Immature natural killer cell (primary cell): ENCODE results near the gene FOXN1. TPM values are rescaled to one million over a fixed set of nuclear protein-coding genes. Genes with fewer than 3 reads are reported as not detected.

Experiments
- DNase-seq, 3 donors: peaks; one replicate each; pipeline ENCODE4 v3.0.0; 2022; ENCODE audit warnings: mixed read lengths in 1 of 3
- H3K27ac Mint-ChIP-seq, 6 donors: one replicate each; pipeline ENCODE4 v1.8.0; 2020; ENCODE audit warnings: mixed read lengths in 6 of 6, mild to moderate bottlenecking in 5 of 6, inconsistent platforms in 4 of 6, moderate library complexity in 3 of 6
- H3K27me3 Mint-ChIP-seq, 3 donors: one replicate each; pipeline ENCODE4 v1.8.0; 2020 to 2021; ENCODE audit warnings: low read depth in 3 of 3, mild to moderate bottlenecking in 3 of 3, mixed read lengths in 3 of 3, moderate library complexity in 3 of 3, inconsistent platforms in 1 of 3
- H3K36me3 Mint-ChIP-seq, 3 donors: one replicate each; pipeline ENCODE4 v1.8.0; 2020; ENCODE audit warnings: mixed read lengths in 3 of 3, inconsistent platforms in 2 of 3, mild to moderate bottlenecking in 2 of 3
- H3K4me1 Mint-ChIP-seq, 2 donors: one replicate each; pipeline ENCODE4 v1.8.0; 2020; ENCODE audit warnings: inconsistent platforms in 2 of 2, mild to moderate bottlenecking in 2 of 2, mixed read lengths in 2 of 2, moderate library complexity in 1 of 2
- H3K4me3 Mint-ChIP-seq, 5 donors: one replicate each; pipeline ENCODE4 v1.8.0; 2020; ENCODE audit warnings: mild to moderate bottlenecking in 5 of 5, mixed read lengths in 5 of 5, inconsistent platforms in 3 of 5, moderate library complexity in 3 of 5
- H3K9me3 Mint-ChIP-seq, 6 donors: one replicate each; pipeline ENCODE4 v1.8.0; 2020; ENCODE audit warnings: mild to moderate bottlenecking in 6 of 6, mixed read lengths in 6 of 6, inconsistent platforms in 4 of 6, moderate library complexity in 3 of 6
- polyA plus RNA-seq, 3 donors: library from polyadenylated mRNA; unstranded; fragments of 300-500 nt; fragmentation: Illumina TruSeq; gene quantifications; one replicate each; pipeline ENCODE4 v1.2.3, GENCODE V29; 2021

FOXN1 gene
- polyA plus RNA-seq, 3 donors from 2014 or later, result not detected

- no peak overlapping the region for H3K27ac Mint-ChIP-seq
- H3K9me3 Mint-ChIP-seq, result no peaks in the 10 kb centered on the region
- H3K27me3 Mint-ChIP-seq, result peaks cover 0 to 7% (median 2%) of the 10 kb centered on the region in 3 donors
- peaks cover 0 to 6% of the 10 kb centered on the region in 2 donors for H3K4me1 Mint-ChIP-seq
- DNase-seq, result no peak
- H3K4me3 Mint-ChIP-seq, result no peak overlapping the region
- no peaks in the 10 kb centered on the region for H3K36me3 Mint-ChIP-seq
These were observed 34.4 kb upstream of the FOXN1 start for GRCh38 chr17:28471531-28472342.

GRCh38 chr17:28472871-28473497 lies 33.2 kb upstream of the FOXN1 start:
- H3K27ac Mint-ChIP-seq, result no peak overlapping the region
- no peak overlapping the region for H3K4me3 Mint-ChIP-seq
- no peaks in the 10 kb centered on the region for H3K9me3 Mint-ChIP-seq
- peaks cover 0 to 4% (median 2%) of the 10 kb centered on the region in 3 donors for H3K27me3 Mint-ChIP-seq
- no peak for DNase-seq
- peaks cover 0 to 6% of the 10 kb centered on the region in 2 donors for H3K4me1 Mint-ChIP-seq
- no peaks in the 10 kb centered on the region for H3K36me3 Mint-ChIP-seq

GRCh38 chr17:28473542-28473941 lies 32.6 kb upstream of the FOXN1 start, which contains the start of gene SLC13A2:
Gene SLC13A2 (plus strand): TSS chr17:28473644. CDS start chr17:28473713, 69 bp downstream.
- Mint-ChIP-seq H3K27me3 (peaks cover 0 to 5% (median 4%) of the 10 kb centered on the region in 3 donors), H3K27ac (no peak within 1 kb of the TSS), H3K4me3 (no peak within 1 kb of the TSS), H3K9me3 (no peaks in the 10 kb centered on the region), H3K4me1 (peaks cover 0 to 6% of the 10 kb centered on the region in 2 donors), H3K36me3 (no peaks in the 10 kb centered on the region)
- no peak for DNase-seq

DNA sequence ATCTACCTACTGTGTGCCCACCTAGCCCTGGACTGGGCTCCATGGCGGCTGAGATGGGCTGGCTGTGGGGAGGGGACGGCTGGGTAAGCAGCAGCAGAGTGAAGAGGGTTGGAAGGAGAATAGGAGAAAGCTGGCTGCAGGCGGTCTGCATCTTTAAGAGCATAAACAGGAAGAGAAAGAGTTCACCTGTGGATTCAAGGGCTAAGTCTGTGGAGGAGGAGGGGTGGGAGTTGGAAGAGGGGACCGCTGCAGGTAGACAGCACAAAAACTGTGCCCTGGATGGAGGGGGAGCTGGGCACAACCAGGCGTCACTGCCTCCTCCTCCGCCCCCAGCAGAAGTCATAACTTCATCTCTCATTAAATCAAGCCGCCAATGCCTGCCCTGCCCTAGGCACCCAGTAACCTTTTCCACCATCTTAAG lies 32.0 kb upstream of the FOXN1 start:
- Mint-ChIP-seq H3K4me1 (peaks cover 0 to 6% of the 10 kb centered on the region in 2 donors), H3K27ac (no peak overlapping the region), H3K4me3 (no peak overlapping the region)

DNA sequence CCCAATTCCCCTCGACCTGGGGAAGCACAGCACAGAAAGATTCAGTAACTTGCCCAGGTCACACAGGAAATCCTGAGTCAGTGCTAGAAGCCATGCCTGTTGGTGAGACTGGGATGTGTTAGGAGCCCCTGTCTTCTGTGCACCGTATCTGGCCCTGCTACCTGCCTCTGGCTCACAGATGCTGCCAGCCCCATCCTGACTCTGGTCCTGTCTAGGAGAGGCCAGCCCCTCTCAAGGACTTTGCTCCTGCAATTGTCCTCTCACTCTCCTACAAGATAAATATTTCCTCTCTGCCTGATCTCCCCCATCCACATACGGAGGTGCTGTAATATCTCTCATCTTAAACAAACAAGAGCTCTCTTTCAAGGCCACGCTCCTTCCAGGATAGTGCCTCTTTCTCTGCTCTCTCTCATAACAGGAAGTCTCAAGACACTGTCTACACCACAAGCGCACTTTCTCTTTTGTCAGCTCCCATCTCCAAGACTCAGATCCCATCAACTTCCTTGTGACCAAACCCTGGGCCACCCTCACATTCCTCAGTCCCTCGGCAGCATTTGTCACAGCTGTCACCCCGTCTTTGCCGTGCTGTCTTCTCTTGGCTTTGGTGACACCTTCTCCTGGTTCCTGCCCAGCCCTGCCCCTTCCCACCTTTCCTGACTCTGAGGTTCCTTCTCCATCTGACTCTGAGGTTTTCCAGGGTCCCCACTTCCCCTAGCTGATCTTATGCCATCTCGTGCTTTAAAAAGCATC lies 30.8 kb upstream of the FOXN1 start:
- H3K4me3 Mint-ChIP-seq, result no peak overlapping the region
- H3K27ac Mint-ChIP-seq, result no peak overlapping the region

More for the DNA sequence above, 32.0 kb upstream of the FOXN1 start:
- Mint-ChIP-seq H3K27me3 (peaks cover 0 to 5% (median 4%) of the 10 kb centered on the region in 3 donors), H3K36me3 (no peaks in the 10 kb centered on the region), H3K9me3 (no peaks in the 10 kb centered on the region)
- DNase-seq, result no peak

DNA sequence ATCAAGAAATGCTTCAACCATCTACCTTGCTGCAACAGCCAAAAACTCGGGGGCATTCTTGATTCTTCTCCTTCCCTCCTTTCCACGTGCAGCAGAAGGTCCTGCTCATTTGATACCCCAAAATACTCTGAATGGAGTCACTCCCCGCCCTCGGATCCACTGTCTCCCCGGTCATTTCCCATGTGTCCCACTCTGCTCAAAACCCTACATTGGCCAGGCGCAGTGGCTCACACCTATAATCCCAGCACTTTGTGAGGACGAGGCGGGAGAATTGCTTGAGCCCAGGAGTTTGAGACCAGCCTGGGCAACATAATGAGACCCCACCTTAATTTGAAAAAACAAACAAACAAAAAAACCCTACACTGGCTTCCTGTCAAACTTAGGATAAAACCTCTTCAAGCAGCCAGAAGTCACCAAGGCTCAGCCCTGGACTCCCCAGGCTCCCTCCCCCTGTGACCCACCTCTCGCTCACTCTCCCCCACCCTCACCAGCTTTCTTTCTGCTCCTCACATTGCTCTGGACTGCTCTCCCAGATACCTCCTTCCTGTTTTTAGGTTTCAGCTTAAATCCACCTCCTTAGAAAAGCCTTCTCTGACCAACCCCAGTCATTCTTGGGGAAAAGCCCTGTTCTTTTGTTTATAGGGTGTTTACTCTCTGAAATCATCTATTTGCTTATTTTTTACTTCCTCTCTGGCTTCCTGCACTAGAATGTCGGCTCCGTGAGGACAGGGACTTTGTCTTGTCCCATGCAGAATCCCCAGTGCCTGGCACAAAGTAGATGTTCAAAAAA lies 29.9 kb upstream of the FOXN1 start:
- Mint-ChIP-seq H3K36me3 (no peaks in the 10 kb centered on the region), H3K27me3 (peaks cover 0 to 4% (median 1%) of the 10 kb centered on the region in 3 donors), H3K4me3 (no peak overlapping the region), H3K4me1 (peaks cover 0 to 6% of the 10 kb centered on the region in 2 donors), H3K9me3 (no peaks in the 10 kb centered on the region), H3K27ac (no peak overlapping the region)
- no peak for DNase-seq

More for the DNA sequence above, 30.8 kb upstream of the FOXN1 start:
- no peak for DNase-seq
- peaks cover 0 to 4% (median 4%) of the 10 kb centered on the region in 3 donors for H3K27me3 Mint-ChIP-seq
- H3K36me3 Mint-ChIP-seq, result no peaks in the 10 kb centered on the region
- H3K4me1 Mint-ChIP-seq, result peaks cover 0 to 6% of the 10 kb centered on the region in 2 donors
- H3K9me3 Mint-ChIP-seq, result no peaks in the 10 kb centered on the region

DNA sequence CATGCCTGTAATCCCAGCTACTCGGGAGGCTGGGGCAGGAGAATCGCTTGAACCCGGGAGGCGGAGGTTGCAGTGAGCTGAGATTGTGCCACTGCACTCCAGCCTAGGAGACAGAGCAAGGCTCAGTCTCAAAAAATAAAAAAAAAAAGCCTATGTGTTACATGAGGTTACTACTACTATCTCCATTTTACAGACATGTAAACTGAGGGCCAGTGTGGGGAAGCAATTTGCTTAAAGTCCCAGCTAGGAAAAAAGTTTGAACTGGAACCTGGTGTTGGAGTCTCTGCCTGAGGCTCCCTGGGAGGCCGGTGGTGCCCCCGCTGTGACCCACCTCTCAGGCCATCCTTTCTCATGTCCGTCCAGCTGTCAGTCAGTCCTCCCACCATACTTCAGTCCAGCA lies 28.2 kb upstream of the FOXN1 start:
- DNase-seq, result no peak
- H3K27ac Mint-ChIP-seq, result no peak overlapping the region

GRCh38 chr17:28478712-28479615 lies 27.2 kb upstream of the FOXN1 start:
- no peaks in the 10 kb centered on the region for H3K36me3 Mint-ChIP-seq
- H3K9me3 Mint-ChIP-seq, result no peaks in the 10 kb centered on the region
- peaks cover 0 to 6% of the 10 kb centered on the region in 2 donors for H3K4me1 Mint-ChIP-seq
- no peak overlapping the region for H3K4me3 Mint-ChIP-seq
- no peak for DNase-seq
- peaks cover 0 to 4% (median under 1%) of the 10 kb centered on the region in 3 donors for H3K27me3 Mint-ChIP-seq
- no peak overlapping the region for H3K27ac Mint-ChIP-seq

More for the DNA sequence above, 28.2 kb upstream of the FOXN1 start:
- Mint-ChIP-seq H3K4me1 (peaks cover 0 to 6% of the 10 kb centered on the region in 2 donors), H3K9me3 (no peaks in the 10 kb centered on the region), H3K4me3 (no peak overlapping the region), H3K36me3 (no peaks in the 10 kb centered on the region), H3K27me3 (peaks cover 0 to 4% (median 1%) of the 10 kb centered on the region in 3 donors)

DNA sequence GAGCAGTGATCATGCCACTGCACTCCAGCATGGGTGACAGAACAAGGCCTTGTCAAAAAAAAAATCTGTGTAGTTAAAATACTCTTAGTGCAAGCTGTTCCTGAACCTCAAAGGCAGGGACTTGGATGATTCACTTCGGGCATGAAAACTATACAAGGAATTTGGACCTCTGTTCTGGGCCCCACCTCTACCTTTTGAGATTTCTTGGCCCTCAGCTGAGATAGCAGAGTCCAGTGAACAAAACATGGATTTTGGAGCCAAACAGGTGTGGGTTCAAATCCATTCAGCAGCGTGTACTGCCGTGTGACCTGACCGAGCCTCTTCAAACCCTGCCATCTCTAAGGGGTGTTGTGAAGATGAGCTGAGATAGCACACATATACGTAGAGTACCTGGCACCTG lies 25.9 kb upstream of the FOXN1 start:
- Mint-ChIP-seq H3K27ac (no peak overlapping the region), H3K4me1 (peaks cover 0 to 4% of the 10 kb centered on the region in 2 donors), H3K9me3 (no peaks in the 10 kb centered on the region), H3K36me3 (no peaks in the 10 kb centered on the region), H3K4me3 (no peak overlapping the region), H3K27me3 (peaks cover 0 to 4% (median 0%) of the 10 kb centered on the region in 3 donors)
- no peak for DNase-seq

- peaks cover 0 to 4% (median 0%) of the 10 kb centered on the region in 3 donors for H3K27me3 Mint-ChIP-seq
- no peak overlapping the region for H3K4me3 Mint-ChIP-seq
- H3K4me1 Mint-ChIP-seq, result no peaks in the 10 kb centered on the region
- no peaks in the 10 kb centered on the region for H3K36me3 Mint-ChIP-seq
- no peak for DNase-seq
- H3K9me3 Mint-ChIP-seq, result no peaks in the 10 kb centered on the region
- no peak overlapping the region for H3K27ac Mint-ChIP-seq
These were observed 25.2 kb upstream of the FOXN1 start for GRCh38 chr17:28480799-28481571.

DNA sequence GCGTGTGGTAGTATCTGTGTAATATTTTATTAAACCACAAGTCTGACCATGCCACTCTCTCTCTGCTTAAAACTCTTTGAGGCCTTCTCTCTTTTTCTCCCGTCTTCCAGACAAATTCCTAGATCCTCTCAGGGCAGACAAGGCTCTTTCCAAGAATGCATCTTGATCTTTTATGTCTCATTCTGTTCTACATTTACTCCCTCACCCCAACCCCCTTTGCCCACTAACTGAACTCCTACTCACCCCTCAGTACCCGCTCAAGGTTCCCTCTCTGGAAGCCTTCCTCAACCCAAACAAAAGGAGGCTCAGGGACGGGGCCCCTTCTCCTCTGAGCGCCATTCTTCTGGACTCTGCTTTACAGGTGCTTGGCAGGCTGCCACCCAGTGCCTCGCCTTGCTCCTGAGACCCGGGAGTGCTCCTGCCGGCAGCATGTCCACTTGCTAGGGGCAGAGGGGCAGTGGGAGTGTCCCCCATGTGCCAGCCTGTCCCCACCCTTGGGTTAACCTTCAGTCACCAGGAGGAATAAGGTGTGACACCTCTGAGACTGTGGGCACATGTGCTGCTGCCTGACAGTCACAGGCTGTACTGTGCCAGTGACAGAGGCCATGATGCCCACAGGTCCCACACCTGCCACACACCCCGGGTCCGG lies 23.5 kb upstream of the FOXN1 start:
- Mint-ChIP-seq H3K27ac (peak overlapping the region in 1 of 6 donors; percentile 0), H3K9me3 (no peaks in the 10 kb centered on the region), H3K36me3 (no peaks in the 10 kb centered on the region), H3K4me3 (no peak overlapping the region), H3K27me3 (peaks cover 0 to 5% (median 4%) of the 10 kb centered on the region in 3 donors), H3K4me1 (no peaks in the 10 kb centered on the region)
- no peak for DNase-seq
